ENCODE measurements around the gene OXGR1.

Gene OXGR1

DNA sequence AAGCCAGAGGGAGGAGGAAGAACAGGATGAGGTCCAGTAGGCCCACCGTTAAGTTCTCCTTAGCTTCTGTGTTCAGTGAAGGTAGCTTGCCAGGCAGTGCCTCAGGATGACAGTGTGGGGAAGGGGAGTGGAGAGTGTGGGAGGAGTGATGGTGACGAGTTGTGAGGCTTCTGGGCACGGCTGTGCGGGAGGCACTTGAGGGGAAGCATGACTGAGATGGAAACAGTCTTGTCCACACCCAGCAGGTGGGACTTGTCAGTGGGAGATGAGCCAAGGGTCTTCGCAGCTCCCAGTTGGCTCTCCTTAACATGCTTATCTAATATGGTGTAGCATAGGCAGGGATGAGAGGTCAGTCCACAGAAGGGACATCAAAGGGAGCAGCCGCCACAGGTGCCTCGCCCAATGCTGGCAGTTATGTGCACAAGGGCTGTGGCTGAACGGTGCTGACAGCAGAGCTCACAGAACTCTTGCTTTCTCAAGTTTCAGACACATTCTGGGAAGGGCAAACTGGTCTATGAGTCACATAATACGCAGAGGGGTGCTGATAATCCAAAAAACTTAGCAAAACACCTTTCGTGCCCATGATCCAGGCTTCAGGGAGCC, 47.5 kb downstream of the OXGR1 start:
- TF ChIP-seq, protein P1, sequence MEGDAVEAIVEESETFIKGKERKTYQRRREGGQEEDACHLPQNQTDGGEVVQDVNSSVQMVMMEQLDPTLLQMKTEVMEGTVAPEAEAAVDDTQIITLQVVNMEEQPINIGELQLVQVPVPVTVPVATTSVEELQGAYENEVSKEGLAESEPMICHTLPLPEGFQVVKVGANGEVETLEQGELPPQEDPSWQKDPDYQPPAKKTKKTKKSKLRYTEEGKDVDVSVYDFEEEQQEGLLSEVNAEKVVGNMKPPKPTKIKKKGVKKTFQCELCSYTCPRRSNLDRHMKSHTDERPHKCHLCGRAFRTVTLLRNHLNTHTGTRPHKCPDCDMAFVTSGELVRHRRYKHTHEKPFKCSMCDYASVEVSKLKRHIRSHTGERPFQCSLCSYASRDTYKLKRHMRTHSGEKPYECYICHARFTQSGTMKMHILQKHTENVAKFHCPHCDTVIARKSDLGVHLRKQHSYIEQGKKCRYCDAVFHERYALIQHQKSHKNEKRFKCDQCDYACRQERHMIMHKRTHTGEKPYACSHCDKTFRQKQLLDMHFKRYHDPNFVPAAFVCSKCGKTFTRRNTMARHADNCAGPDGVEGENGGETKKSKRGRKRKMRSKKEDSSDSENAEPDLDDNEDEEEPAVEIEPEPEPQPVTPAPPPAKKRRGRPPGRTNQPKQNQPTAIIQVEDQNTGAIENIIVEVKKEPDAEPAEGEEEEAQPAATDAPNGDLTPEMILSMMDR (IDR thresholded peaks at IDR 0.05): no peak
- DNase-seq (ENCODE audit: low spot score): no peak
- Histone ChIP-seq H3K4me3 (no peak overlapping the region), H3K27ac (no peak overlapping the region)

DNA sequence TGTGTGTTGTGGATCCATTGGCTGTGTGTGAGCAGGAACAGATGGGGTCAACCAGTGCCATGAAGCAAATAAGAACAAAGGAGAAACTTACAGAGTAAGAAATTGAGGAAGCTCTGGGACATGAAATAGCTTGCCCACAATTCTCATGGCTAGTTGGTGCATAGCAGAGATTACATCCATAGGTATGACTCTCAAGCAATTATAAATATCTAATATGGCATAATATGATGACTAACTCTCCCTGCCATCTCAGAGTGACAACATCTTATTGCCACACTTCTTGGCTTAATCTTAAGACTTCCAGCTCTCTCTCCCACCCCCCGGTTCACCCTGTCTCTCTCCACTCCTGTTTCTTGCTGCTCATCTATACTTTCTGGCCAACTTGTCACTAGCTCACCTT, 53.3 kb downstream of the OXGR1 start:
- DNase-seq (ENCODE audit: low spot score): no peak

DNA sequence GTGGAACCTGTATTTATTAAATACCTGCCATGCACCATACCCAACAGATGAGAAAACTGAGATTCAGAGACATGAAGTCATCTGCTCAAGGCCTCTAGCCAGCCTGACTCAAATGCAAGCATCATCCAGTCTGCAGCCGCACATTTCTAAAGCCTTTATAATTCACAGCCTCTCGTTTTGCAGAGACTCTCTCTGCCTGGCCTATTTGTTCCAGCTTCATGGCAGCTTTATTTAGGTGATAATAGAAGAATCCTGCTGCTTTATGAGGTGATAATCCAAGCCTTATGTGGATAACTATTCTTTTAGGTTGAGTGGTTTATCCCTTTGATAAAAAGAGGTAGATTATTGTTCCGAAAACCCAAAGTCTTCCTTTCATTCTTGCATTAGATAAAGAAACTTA, 58.4 kb downstream of the OXGR1 start:
- Histone ChIP-seq H3K4me3 (no peak overlapping the region), H3K27ac (no peak overlapping the region)
- TF ChIP-seq, protein P1 (IDR thresholded peaks at IDR 0.05): no peak
- DNase-seq (ENCODE audit: low spot score): no peak

More for the DNA sequence above, 53.3 kb downstream of the OXGR1 start:
- TF ChIP-seq, protein P1 (IDR thresholded peaks at IDR 0.05): no peak
- no peak overlapping the region for H3K4me3 ChIP-seq
- no peak overlapping the region for H3K27ac ChIP-seq

Measured in coronary artery (tissue), 2 donors.